CD14-positive monocyte (primary cell): ENCODE results near the gene RALY. TPM values are rescaled to one million over a fixed set of nuclear protein-coding genes. Genes with fewer than 3 reads are reported as not detected.

Source experiments
- DNase-seq, 3 donors: peaks; one replicate each; pipeline ENCODE4 v3.0.0-alpha.2; 2011 to 2022
- H2AFZ ChIP-seq: 2 replicates; pipeline ENCODE4 v1.6.0; 2012; ENCODE audit warnings: mild to moderate bottlenecking, low read depth, low read length, inconsistent platforms; ENCODE audit not compliant: insufficient read depth, poor library complexity, severe bottlenecking
- H3K27ac ChIP-seq, 2 donors: 1 replicate in 1 of 2; 2 replicates in 1 of 2; pipeline ENCODE4 v1.5.1; 2012 to 2013; ENCODE audit warnings: low read length in 2 of 2, control low read depth in 1 of 2, inconsistent platforms in 1 of 2, low read depth in 1 of 2, mild to moderate bottlenecking in 1 of 2
- H3K27me3 ChIP-seq, 2 donors: one replicate each; pipeline versions ENCODE4 v1.6.0 to v1.6.1; 2011 to 2013; ENCODE audit warnings: low read length in 2 of 2; ENCODE audit not compliant: control insufficient read depth in 2 of 2, insufficient read depth in 2 of 2
- H3K36me3 ChIP-seq, 2 donors: replicated peaks in 1 of 2; 1 replicate in 1 of 2; 2 replicates in 1 of 2; pipeline versions ENCODE4 v1.5.1 to v1.6.1; 2012 to 2013; ENCODE audit warnings: low read length in 2 of 2, control low read depth in 1 of 2, inconsistent platforms in 1 of 2, mild to moderate bottlenecking in 1 of 2; ENCODE audit not compliant: insufficient read depth in 2 of 2, control insufficient read depth in 1 of 2
- H3K4me1 ChIP-seq, 2 donors: 1 replicate in 1 of 2; 2 replicates in 1 of 2; pipeline versions ENCODE4 v1.5.1 to v1.6.1; 2012 to 2013; ENCODE audit warnings: low read length in 2 of 2, control low read depth in 1 of 2, inconsistent platforms in 1 of 2, mild to moderate bottlenecking in 1 of 2, moderate library complexity in 1 of 2; ENCODE audit not compliant: insufficient read depth in 2 of 2, control insufficient read depth in 1 of 2
- H3K4me2 ChIP-seq: replicated peaks from 2 replicates; pipeline ENCODE3; 2012; ENCODE audit warnings: low read length, moderate library complexity, mild to moderate bottlenecking; ENCODE audit not compliant: poor library complexity, severe bottlenecking; ENCODE audit errors: extremely low read depth
- H3K4me3 ChIP-seq, 3 experiments: fragments of 200-600 bp in 1 of 3; sonication (generic) in 1 of 3; replicated peaks in 1 of 3; 1 replicate in 2 of 3; 2 replicates in 1 of 3; pipeline ENCODE4 v1.5.1; 2011 to 2013; ENCODE audit warnings: low read length in 3 of 3, mild to moderate bottlenecking in 3 of 3, control low read depth in 2 of 3, low read depth in 2 of 3, inconsistent platforms in 1 of 3, moderate library complexity in 1 of 3
- H3K79me2 ChIP-seq: 2 replicates; pipeline ENCODE4 v1.6.0; 2012; ENCODE audit warnings: mild to moderate bottlenecking, control low read depth, inconsistent platforms, low read length, moderate library complexity; ENCODE audit not compliant: insufficient read depth
- H3K9ac ChIP-seq: 2 replicates; pipeline ENCODE4 v1.6.0; 2017; ENCODE audit warnings: low read length, mild to moderate bottlenecking; ENCODE audit not compliant: insufficient read depth, poor library complexity, severe bottlenecking
- H3K9me3 ChIP-seq, 2 donors: replicated peaks in 1 of 2; 1 replicate in 1 of 2; 2 replicates in 1 of 2; pipeline versions ENCODE4 v1.5.1 to v1.6.1; 2012 to 2013; ENCODE audit warnings: low read length in 2 of 2, control low read depth in 1 of 2; ENCODE audit not compliant: control insufficient read depth in 1 of 2, insufficient read depth in 1 of 2
- H4K20me1 ChIP-seq: 2 replicates; pipeline ENCODE4 v1.6.0; 2012; ENCODE audit warnings: mild to moderate bottlenecking, low read length, control low read depth, moderate library complexity; ENCODE audit not compliant: insufficient read depth
- H3K27ac Mint-ChIP-seq, 7 donors: one replicate each; pipeline ENCODE4 v1.8.0; 2020; ENCODE audit warnings: mild to moderate bottlenecking in 7 of 7, mixed read lengths in 7 of 7, moderate library complexity in 6 of 7, inconsistent platforms in 2 of 7
- H3K27me3 Mint-ChIP-seq, 3 donors: one replicate each; pipeline ENCODE4 v1.8.0; 2021 to 2022; ENCODE audit warnings: low read depth in 3 of 3, mild to moderate bottlenecking in 3 of 3, mixed read lengths in 3 of 3, moderate library complexity in 3 of 3, inconsistent platforms in 1 of 3
- H3K36me3 Mint-ChIP-seq, 2 donors: one replicate each; pipeline ENCODE4 v1.8.0; 2020; ENCODE audit warnings: mixed read lengths in 2 of 2, inconsistent platforms in 1 of 2, mild to moderate bottlenecking in 1 of 2
- H3K4me1 Mint-ChIP-seq: one replicate; pipeline ENCODE4 v1.8.0; 2020; ENCODE audit warnings: mild to moderate bottlenecking, mixed read lengths
- H3K4me3 Mint-ChIP-seq, 2 donors: one replicate each; pipeline ENCODE4 v1.8.0; 2020; ENCODE audit warnings: mild to moderate bottlenecking in 2 of 2, mixed read lengths in 2 of 2, moderate library complexity in 1 of 2
- H3K9me3 Mint-ChIP-seq, 7 donors: one replicate each; pipeline ENCODE4 v1.8.0; 2020 to 2022; ENCODE audit warnings: mixed read lengths in 7 of 7, mild to moderate bottlenecking in 6 of 7, moderate library complexity in 6 of 7, inconsistent platforms in 2 of 7
- WGBS: methylation state at CpG from one replicate; pipeline ENCODE4 v1.1.5; 2013; ENCODE audit warnings: missing lambda C conversion rate; ENCODE audit not compliant: insufficient coverage; 5-methylcytosine and 5-hydroxymethylcytosine counted together
- intact Hi-C, 2 donors: fragments of 100-400 bp; cut with micrococcal nuclease; formaldehyde crosslinking; loops; one replicate each; pipeline versions ENCODE4 v1.15.0 to v1.15.1; 2023
- polyA plus RNA-seq, 3 donors: library from polyadenylated mRNA; depleted of rRNA in 1 of 3; unstranded in 2 of 3; stranded (reverse) in 1 of 3; fragments of 300-500 nt in 2 of 3; fragments of >200 nt in 1 of 3; fragmentation: Illumina TruSeq in 2 of 3; gene quantifications; 1 replicate in 2 of 3; 2 replicates in 1 of 3; pipeline ENCODE4 v1.2.3, GENCODE V29; 2012 to 2021
- TF ChIP-seq, protein P1 (sequence below): fragments of 200-600 bp; IDR thresholded peaks from one replicate; pipeline ENCODE4 v1.8.0; 2022; ENCODE audit warnings: antibody characterized with exemption, mild to moderate bottlenecking

Gene RALY
- polyA plus RNA-seq, 3 donors = 88.4 to 154 (median 152) TPM

DNA sequence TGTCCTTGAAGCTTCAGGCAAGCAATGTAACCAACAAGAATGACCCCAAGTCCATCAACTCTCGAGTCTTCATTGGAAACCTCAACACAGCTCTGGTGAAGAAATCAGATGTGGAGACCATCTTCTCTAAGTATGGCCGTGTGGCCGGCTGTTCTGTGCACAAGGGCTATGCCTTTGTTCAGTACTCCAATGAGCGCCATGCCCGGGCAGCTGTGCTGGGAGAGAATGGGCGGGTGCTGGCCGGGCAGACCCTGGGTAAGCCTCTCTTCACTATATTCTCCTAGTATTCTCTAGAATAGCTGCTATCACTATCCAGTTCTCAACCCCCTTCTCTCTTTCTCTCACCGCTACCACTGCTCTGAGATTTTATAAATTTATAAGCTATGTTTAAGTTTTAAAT is 78.4 kb downstream of the RALY start:
- Histone ChIP-seq H4K20me1 (peaks cover 96% of the 10 kb centered on the region), H3K4me3 (no peak overlapping the region), H3K9me3 (no peaks in the 10 kb centered on the region), H2AFZ (no peak overlapping the region), H3K27ac (peak overlapping the region in 1 of 2 donors; percentile 4), H3K79me2 (peaks cover 75% of the 10 kb centered on the region), H3K36me3 (peaks cover 40 to 59% of the 10 kb centered on the region in 2 donors), H3K4me1 (no peaks in the 10 kb centered on the region), H3K4me2 (no peak overlapping the region), H3K9ac (no peak overlapping the region), H3K27me3 (no peaks in the 10 kb centered on the region)
- intact Hi-C loops = loop anchor here in 1 of 2 donors (5.0 kb wide), 1 partner anchor 210 kb away; no protein-coding TSS in a partner anchor
- 96% methylated on average over 3 of the region's 8 CpGs for WGBS
- Mint-ChIP-seq H3K27me3 (no peaks in the 10 kb centered on the region), H3K9me3 (no peaks in the 10 kb centered on the region), H3K4me1 (peaks cover 10% of the 10 kb centered on the region), H3K27ac (no peak overlapping the region), H3K4me3 (no peak overlapping the region), H3K36me3 (peaks cover 44 to 62% of the 10 kb centered on the region in 2 donors)
- DNase-seq = no peak
- TF ChIP-seq, protein P1, sequence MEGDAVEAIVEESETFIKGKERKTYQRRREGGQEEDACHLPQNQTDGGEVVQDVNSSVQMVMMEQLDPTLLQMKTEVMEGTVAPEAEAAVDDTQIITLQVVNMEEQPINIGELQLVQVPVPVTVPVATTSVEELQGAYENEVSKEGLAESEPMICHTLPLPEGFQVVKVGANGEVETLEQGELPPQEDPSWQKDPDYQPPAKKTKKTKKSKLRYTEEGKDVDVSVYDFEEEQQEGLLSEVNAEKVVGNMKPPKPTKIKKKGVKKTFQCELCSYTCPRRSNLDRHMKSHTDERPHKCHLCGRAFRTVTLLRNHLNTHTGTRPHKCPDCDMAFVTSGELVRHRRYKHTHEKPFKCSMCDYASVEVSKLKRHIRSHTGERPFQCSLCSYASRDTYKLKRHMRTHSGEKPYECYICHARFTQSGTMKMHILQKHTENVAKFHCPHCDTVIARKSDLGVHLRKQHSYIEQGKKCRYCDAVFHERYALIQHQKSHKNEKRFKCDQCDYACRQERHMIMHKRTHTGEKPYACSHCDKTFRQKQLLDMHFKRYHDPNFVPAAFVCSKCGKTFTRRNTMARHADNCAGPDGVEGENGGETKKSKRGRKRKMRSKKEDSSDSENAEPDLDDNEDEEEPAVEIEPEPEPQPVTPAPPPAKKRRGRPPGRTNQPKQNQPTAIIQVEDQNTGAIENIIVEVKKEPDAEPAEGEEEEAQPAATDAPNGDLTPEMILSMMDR = no peak

DNA sequence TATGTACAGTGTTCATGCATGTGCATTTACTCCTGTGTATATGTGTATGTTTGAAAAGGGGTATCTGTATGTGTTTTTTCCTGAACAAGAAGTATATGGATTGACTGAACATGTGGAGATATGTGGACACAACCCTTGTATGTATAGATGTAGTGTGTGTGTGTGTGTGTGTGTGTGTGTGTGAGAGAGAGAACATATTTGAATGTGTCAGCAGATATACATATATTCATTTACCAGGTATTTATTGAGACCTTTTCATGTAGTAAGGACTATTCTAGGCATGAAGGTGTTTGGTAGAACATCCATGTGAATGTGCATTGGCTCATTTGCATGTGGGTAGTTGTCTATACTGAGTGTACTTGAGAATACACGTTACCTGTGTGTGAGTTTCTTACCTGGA is 79.1 kb downstream of the RALY start:
- peaks cover 47 to 66% of the 10 kb centered on the region in 2 donors for H3K36me3 ChIP-seq
- no peak overlapping the region for H3K9ac ChIP-seq
- no peak overlapping the region for H3K4me3 ChIP-seq
- no peak overlapping the region for H2AFZ ChIP-seq
- no peak for DNase-seq
- no peaks in the 10 kb centered on the region for H3K9me3 Mint-ChIP-seq
- H3K27ac ChIP-seq = no peak overlapping the region
- WGBS = 90% methylated on average over 1 of the region's 1 CpG
- intact Hi-C loops = loop anchor here in 1 of 2 donors (5.0 kb wide), 1 partner anchor 210 kb away; no protein-coding TSS in a partner anchor
- no peaks in the 10 kb centered on the region for H3K27me3 ChIP-seq
- TF ChIP-seq, protein P1 = no peak
- H4K20me1 ChIP-seq = peaks cover 91% of the 10 kb centered on the region
- H3K27me3 Mint-ChIP-seq = no peaks in the 10 kb centered on the region
- no peaks in the 10 kb centered on the region for H3K9me3 ChIP-seq
- H3K27ac Mint-ChIP-seq = no peak overlapping the region
- peaks cover 73% of the 10 kb centered on the region for H3K79me2 ChIP-seq
- no peak overlapping the region for H3K4me3 Mint-ChIP-seq
- H3K4me1 Mint-ChIP-seq = peaks cover 10% of the 10 kb centered on the region
- H3K4me2 ChIP-seq = no peak overlapping the region
- peaks cover 48 to 68% of the 10 kb centered on the region in 2 donors for H3K36me3 Mint-ChIP-seq
- H3K4me1 ChIP-seq = no peaks in the 10 kb centered on the region
